Measurements from ENCODE around the gene PRDM15.

- TF ChIP-seq POLR2A (IDR thresholded peaks at IDR 0.05; ENCODE audit: low read depth, low read length) = no peak
- TF ChIP-seq POLR2AphosphoS5 (IDR thresholded peaks at IDR 0.05; ENCODE audit: low read depth, low read length) = no peak
- TF ChIP-seq TAF1 (IDR thresholded peaks at IDR 0.05; ENCODE audit: low read depth, low read length) = no peak
- TF ChIP-seq SPI1 (IDR thresholded peaks at IDR 0.05; ENCODE audit: low read depth, low read length) = no peak
- no peak for TF ChIP-seq POU2F2 (IDR thresholded peaks at IDR 0.05; ENCODE audit: low read depth, low read length)
- no peak for TF ChIP-seq PAX5 (IDR thresholded peaks at IDR 0.05; ENCODE audit: insufficient read depth, low read length, severe bottlenecking)
Measured at GRCh38 chr21:41883582-41883981, 4.4 kb upstream of the PRDM15 start.

All from GM12891 (cell line).